OCI-LY7 (cell line): ENCODE results near the gene NDUFV1.
"Not testable (repeated sequence)": the region's sequence is repeated elsewhere in the genome, so short reads cannot be mapped to it uniquely, and the experiment has no call there.

Source experiments
- EZH2phosphoT487 ChIP-seq: fragments of 200-600 bp; sonication (generic); IDR thresholded peaks from 2 replicates; pipeline ENCODE4 v1.6.1; 2018; ENCODE audit warnings: low read depth, borderline replicate concordance, mild to moderate bottlenecking, mixed run types, antibody characterized with exemption, low read length, moderate library complexity, mixed read lengths
- TF ChIP-seq, protein P1 (sequence below): fragments of 200-600 bp; sonication (generic); conservative IDR thresholded peaks from 2 replicates; pipeline ENCODE4 v1.5.1; 2014; ENCODE audit warnings: mild to moderate bottlenecking, antibody characterized with exemption, low read length, moderate library complexity, mixed read lengths

- TF ChIP-seq, protein P1, sequence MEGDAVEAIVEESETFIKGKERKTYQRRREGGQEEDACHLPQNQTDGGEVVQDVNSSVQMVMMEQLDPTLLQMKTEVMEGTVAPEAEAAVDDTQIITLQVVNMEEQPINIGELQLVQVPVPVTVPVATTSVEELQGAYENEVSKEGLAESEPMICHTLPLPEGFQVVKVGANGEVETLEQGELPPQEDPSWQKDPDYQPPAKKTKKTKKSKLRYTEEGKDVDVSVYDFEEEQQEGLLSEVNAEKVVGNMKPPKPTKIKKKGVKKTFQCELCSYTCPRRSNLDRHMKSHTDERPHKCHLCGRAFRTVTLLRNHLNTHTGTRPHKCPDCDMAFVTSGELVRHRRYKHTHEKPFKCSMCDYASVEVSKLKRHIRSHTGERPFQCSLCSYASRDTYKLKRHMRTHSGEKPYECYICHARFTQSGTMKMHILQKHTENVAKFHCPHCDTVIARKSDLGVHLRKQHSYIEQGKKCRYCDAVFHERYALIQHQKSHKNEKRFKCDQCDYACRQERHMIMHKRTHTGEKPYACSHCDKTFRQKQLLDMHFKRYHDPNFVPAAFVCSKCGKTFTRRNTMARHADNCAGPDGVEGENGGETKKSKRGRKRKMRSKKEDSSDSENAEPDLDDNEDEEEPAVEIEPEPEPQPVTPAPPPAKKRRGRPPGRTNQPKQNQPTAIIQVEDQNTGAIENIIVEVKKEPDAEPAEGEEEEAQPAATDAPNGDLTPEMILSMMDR = not testable (repeated sequence)
- TF ChIP-seq EZH2phosphoT487 = not testable (repeated sequence)
These were observed 30.7 kb downstream of the NDUFV1 start for GRCh38 chr11:67637441-67637840.
